ENCODE results near the gene CAPN11.

DNA sequence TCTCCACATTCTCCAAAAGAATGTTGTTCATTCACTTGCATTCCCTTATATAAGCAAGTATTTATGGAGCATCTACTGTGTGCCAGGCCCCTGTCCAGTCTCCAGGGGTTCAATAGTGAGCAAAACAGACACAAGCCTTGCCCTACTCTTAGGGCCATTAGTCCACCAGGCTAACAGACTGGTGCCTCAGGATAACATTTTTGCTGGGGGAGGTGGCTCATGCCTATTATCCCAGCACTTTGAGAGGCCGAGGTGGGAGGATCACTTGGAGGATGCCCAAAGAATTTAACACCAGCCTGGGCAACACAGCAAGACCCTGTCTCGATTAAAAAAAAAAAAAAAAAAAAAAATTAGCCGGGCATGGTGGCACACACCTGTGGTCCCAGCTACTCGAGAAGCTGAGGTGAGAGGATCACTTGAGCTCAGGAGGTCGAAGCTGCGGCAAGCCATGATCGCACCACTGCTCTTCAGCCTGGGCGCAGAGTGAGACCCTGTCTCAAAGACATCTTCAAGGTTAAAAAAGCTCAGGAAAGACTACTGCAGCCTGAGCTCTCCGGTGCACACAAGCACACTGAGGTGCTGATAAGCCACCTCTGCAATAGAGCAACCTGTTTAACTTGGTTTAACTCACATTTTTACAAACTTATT lies 19.9 kb downstream of the CAPN11 start:
- TF ChIP-seq PAX5 (IDR thresholded peaks at IDR 0.05; ENCODE audit: borderline replicate concordance, low read depth, low read length): no peak
- no peak for TF ChIP-seq HDAC2 (IDR thresholded peaks at IDR 0.05)
- TF ChIP-seq, protein P1, sequence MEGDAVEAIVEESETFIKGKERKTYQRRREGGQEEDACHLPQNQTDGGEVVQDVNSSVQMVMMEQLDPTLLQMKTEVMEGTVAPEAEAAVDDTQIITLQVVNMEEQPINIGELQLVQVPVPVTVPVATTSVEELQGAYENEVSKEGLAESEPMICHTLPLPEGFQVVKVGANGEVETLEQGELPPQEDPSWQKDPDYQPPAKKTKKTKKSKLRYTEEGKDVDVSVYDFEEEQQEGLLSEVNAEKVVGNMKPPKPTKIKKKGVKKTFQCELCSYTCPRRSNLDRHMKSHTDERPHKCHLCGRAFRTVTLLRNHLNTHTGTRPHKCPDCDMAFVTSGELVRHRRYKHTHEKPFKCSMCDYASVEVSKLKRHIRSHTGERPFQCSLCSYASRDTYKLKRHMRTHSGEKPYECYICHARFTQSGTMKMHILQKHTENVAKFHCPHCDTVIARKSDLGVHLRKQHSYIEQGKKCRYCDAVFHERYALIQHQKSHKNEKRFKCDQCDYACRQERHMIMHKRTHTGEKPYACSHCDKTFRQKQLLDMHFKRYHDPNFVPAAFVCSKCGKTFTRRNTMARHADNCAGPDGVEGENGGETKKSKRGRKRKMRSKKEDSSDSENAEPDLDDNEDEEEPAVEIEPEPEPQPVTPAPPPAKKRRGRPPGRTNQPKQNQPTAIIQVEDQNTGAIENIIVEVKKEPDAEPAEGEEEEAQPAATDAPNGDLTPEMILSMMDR (IDR thresholded peaks at IDR 0.05 in 2 of 3, conservative IDR thresholded peaks at IDR 0.05 in 1 of 3; ENCODE audit: control insufficient read depth in 2 of 3, extremely low read depth in 1 of 3, insufficient read depth in 1 of 3, low read depth in 3 of 3, low read length in 3 of 3): no peak
- TF ChIP-seq SMC3 (IDR thresholded peaks at IDR 0.05; ENCODE audit: borderline replicate concordance, low read length): no peak

All from GM12878 (cell line).